Activated CD8-positive, alpha-beta memory T cell treated with anti-CD3 and anti-CD28 coated beads, Interleukin-2, amount 50 U/mL, for 48 hours (primary cell): ENCODE results near the gene RDM1.
"Not testable (repeated sequence)": the region's sequence is repeated elsewhere in the genome, so short reads cannot be mapped to it uniquely, and the experiment has no call there.

ENCODE experiments used
- DNase-seq: peaks from one replicate; pipeline ENCODE4 v3.0.0-alpha.2; 2020

The RDM1 gene, protein sequence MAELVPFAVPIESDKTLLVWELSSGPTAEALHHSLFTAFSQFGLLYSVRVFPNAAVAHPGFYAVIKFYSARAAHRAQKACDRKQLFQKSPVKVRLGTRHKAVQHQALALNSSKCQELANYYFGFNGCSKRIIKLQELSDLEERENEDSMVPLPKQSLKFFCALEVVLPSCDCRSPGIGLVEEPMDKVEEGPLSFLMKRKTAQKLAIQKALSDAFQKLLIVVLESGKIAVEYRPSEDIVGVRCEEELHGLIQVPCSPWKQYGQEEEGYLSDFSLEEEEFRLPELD

DNA sequence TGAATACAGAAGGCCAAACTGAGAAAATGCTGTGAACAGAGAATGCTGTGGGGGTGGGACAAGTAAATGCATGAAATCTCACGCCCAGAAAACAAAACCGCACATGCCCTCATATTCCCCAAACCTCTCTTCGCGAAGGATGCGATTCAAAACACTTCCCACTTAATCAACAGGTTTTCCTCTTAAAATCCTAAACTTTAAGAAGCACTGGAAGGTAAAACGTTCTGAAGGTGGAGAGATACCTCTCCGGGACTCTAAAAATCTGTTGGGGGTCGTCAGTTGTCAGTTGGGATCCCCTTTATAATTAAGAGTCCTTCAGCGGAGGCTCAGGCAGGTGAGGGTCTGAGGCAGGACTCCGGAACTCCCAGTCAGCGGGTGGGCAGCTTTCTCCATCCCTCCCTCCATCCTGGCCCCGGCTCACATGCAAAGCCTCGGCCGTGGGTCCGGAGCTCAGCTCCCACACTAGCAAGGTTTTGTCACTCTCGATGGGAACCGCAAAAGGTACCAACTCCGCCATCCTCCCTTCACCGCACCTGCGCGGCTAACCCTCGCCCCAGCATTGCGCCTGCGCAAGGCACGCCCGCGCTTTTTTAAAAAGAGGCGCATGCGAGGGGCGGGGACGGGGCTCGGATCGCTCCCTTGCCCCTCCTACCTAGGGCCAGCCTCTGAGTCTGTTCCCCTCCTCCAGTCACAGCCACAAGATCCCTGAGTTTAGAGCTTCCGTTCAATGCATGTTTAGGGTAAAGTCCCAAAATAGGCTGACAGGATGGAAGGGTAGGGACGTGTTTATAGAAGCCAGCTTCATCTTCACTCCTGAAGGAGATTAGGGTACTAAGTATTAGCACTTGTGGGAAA, at the start of gene RDM1:
TSS of gene RDM1 (minus strand) at position 563 of the 855 bp plus-strand sequence. CDS start at position 517, 46 bp downstream.
- peak; percentile 95 for DNase-seq

DNA sequence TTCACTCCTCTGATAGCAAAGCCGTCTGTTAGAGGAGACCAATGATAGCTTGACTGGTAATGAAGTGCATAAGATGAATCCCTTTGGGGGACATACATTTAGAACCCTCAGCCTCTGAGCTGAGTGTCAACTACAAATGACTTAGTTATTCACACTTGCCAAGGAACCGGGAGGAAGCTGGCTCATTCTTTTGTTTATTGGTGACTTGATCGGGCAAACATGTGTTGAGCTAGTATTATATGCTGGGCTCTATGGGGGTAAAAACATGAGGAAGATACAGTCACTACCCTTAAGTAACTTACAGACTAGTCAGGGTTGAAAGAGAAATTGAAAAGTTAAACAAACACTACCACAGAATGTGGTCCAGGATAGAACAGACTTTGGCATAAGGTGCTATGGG, 47.8 kb upstream of the RDM1 start:
- DNase-seq = no peak

DNA sequence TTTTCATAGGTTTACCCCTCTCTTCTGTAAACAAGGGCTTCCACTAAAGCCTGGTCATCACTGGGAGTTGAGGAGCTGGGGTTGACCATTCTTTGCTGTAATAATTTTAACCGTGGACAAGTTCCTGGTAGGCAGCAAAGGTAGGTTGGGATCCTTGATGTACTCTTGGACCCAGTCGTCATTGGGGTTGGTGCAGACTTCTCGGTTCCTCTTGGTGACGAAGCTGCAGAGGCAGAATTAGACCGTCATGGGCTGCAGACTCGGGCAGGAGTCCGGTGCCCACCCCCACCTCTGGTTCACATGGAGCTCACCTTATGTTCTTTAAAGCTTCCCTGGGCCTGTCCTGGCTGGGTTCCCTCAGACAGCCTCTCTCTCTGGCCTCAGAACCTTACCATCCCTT, 46.9 kb upstream of the RDM1 start:
- no peak for DNase-seq

DNA sequence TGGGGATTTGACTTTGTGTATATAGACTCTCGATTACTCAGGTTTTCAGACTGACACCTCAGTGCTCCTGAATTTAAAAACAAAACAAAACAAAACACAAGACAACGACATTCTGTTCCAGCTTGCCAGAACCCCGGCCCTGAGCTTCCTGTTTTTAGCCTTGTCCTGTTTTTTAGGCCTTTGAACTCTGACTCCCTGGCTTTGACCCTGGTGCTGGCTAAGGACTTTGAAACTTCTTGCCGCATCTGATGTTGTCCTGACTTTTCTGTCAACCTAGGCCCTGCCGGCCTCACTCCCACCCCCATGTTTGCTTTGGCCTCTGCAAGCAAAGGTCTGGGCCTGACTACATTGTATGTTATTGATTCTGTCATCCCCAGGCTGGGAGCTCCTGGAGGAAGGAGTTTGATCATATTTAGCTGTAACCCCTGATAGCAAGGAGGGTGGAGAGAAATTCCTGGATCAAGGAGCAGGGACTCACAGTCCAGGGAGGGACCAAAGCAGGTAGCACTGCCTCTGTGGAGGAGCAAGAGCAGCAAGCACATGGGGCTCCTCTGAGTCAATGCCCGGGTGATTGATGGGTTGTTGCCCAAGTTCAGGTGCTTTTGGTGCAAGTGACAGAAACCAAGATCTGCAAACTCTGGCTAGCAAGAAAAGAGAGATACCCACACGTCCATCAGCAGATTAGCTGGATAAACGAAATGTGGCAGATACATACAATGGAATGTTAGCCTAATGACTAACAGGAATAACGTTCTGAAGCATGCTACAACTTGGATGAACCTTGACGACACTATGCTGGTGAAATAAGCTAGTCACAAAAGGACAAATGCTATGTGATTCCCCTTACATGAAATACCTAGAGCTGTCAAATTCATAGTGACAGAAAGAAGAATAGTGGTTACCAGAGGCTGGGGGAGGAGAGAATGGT, 43.0 kb upstream of the RDM1 start:
- no peak for DNase-seq

DNA sequence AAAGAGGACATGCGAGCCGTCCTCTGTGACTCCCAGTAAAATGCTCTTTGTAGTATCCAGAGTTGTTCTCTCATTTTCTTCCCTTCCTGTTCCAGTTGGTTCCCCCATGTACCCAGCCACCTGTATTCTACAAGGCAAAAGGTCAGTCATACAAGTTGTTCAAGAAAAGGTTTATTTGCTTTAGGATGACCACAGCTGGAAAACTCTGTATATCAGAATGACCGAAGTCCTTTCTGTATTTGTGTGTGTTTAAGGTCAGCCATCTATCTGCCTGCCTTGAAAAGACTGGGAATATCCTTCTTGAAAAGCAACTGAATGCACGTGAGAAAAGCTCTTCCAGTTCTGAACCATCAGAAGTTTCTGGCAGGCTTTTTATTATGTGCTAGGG, 42.4 kb upstream of the RDM1 start:
- no peak for DNase-seq

DNA sequence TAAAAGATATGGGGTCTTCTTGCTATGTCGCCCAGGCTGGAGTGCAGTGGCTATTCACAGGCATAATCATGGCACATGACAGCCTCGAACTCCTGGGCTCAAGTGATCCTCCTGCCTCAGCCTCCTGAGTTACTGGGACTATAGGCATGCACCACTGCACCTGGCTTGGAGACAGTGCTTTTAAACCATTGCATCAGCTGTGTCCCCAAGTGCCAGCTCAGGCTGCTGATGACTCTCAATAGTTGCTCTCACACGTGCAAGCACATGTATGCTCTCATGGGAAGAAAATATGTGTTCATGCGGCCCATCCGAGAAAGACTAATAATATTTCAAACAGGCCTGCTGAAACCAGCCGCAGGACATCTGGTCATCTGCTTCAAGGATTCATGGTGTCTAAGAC, 42.0 kb upstream of the RDM1 start:
- DNase-seq = no peak

DNA sequence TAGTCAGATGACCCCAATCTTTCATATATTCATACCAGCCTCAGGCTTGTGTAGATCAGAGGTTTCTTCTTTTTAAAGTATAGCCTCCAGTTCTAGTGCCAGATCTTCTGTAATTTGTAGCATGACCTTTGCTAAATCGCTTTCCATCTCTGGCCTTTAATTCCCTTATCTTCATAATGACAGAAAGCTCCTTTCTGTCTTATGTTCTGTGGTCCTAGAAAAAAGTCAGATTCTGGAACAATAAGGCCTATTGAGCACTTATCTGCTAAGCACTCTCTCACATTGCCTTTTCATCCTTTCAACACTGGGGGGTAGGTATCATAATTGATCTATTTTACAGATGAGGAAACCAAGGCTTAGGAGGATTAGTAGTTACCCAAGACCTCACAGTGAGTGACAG, 41.5 kb upstream of the RDM1 start:
- DNase-seq = no peak

DNA sequence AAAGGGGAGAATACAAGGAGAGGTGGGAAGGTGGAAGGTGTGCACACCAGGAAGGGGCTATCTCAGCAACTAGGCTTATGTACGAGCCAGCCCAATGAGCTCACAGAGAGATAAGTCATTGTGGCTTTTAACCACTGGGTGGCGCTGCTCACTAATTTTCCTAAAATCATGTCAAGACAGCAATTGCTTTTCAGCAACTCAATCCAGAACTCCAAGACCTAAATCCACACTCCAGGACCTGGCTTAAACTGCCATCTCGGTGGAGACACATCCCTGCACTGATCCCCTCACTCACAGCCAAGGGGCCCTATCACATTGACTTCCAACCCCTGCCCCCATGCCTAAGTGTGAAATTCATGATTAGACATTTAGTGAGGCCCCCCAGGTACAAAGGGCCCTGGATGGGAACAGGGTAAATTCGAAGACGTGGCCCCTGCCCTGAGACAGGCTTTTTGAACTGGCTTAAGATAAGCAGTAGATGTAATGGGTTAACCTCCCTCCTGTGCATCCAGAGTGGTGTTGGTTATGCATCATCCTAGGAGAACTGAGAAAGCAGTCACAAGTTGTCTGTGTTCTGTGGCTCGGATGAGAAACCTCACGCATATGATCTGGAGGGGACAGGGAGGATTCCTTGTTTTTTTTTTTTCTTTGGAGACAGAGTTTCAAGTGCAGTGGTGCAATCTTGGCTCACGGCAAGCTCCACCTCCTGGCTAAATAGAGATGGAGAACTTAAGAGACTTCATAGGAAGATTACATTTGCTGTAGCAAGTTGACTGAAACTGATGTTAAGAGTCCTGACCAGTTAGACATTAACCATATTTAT, 39.2 kb upstream of the RDM1 start:
- peak; percentile 88 for DNase-seq

DNA sequence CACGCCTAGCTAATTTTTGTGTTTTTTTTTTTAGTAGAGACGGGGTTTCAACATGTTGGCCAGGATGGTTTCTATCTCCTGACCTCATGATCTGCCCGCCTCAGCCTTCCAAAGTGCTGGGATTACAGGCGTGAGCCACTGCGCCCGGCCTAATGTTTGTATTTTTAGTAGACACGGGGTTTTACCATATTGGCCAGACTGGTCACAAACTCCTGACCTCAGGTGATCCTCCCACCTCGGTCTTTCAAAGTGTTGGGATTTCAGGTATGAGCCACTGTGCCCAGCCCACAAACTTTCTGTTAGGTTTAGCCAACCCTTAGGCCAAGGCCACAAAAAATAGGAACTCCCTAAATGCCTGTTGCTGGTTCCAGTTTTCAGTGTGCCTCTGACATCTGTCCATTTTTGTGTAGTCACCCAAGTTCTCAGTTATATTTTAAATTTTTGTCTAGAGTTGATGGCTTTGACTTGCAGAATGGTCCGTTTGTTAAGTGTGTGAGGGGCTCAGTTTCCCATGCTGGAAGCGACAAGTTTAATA, 38.0 kb upstream of the RDM1 start:
- no peak for DNase-seq

DNA sequence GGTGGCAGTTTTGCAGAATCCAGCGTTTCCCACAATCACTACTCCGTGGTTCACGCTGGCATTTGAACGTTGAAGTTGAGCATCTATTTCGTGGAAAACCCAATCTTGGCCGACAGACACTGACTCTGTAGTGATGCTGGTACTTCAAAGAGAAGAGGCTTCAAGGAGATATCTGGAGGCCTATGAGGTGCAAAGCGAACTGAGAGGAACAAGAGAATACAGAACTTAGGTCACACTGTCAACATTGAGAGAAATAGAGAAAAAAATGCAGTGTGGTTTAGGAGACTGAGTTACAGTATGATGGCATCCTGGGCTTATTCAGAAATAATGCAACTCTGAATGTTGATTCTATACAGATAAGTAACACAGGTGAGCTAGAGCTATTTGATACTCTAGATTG, 34.7 kb upstream of the RDM1 start:
- DNase-seq = no peak

DNA sequence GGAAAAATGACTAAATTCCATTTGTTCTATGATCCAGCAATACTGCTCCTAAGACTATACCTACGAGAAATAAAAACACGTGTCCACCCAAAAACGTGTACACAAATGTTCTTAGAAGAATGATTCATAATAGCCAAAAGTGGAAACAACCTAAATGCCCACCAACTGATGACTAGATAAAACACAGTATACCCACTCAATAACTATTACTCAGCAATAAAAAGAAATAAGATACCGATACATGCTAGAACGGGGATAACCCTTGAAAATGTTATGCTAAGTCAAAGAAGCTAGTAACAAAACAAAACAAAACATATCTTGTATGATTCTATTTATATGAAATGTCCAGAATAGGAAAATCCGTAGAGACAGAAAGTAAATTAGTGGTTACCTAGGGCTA, 33.1 kb upstream of the RDM1 start:
- DNase-seq = no peak

DNA sequence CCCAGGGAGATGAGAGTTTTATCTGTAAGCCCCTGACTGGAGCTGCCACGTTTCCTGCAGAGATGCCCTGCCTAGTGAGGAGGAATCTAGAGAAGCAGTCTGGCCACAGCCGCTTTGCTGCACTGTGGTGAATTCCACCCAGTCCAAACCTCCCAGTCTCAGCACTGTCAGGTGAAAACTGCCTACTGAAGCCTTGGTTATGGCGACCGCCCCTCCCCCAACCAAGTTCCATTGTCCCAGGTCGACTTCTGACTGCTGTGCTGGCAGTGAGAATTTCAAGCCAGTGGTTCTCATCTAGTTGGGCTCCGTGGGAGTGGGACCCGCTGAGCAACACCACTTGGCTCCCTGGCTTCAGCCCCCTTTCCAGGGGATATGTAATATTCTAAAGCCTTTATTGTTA, 23.1 kb upstream of the RDM1 start:
- DNase-seq = no peak

DNA sequence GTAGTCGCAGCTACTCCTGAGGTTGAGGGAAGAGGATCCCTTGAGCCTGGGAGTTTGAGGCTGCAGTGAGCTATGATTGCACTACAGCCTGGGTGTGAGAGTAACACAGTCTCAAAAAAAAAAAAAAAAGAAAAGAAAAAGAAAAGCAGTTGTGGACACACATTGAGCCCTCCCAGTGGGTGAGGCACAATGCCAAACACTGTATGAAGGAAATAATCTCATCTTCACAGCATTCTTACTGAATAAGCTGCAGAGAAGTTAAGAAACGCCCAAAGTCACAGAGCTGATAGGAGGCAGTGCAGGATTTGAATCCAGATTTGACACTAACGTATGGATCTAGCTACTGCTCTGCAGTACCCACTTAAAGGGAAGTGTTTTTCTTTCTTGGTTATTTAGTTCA, 18.8 kb upstream of the RDM1 start:
- no peak for DNase-seq

DNA sequence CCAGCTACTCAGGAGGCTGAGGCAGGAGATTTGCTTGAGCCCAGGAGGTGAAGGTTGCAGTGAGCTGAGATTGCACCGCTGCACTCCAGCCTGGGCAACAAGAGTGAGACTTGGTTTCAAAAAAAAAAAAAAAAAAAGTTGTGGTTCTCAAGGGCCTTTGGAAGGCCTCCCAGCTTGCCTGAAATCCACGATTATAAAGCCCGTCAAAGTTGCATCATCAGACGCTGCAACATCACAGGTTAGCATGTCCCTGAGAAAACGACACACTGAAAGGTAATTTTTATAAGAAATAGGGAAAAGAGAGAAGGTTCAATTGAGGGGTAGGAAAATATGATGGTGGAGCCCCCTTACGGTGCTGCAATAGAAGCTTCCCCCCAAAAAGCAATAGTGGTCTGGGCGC, 17.5 kb upstream of the RDM1 start:
- DNase-seq = no peak

DNA sequence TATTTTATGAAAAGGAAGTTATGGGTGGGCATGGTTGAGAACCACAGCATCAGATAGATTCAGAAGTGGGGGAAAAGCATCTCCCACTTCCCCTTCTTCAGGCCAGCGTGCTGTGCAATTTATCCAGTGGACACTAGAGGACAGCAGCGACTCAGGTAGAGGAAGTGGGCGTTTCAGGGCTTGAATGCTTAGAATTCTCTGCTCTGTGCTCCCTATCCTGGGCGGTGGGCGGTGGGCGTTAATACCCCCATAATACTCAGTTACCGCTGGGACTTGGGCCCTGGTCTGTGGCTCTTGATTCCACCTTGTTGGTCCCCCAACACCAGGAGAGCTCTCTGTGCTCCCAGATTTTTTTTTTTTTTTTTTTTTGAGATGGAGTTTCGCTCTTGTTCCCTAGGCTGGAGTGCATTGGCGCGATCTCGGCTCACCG, 16.6 kb upstream of the RDM1 start:
- DNase-seq = peak; percentile 60

DNA sequence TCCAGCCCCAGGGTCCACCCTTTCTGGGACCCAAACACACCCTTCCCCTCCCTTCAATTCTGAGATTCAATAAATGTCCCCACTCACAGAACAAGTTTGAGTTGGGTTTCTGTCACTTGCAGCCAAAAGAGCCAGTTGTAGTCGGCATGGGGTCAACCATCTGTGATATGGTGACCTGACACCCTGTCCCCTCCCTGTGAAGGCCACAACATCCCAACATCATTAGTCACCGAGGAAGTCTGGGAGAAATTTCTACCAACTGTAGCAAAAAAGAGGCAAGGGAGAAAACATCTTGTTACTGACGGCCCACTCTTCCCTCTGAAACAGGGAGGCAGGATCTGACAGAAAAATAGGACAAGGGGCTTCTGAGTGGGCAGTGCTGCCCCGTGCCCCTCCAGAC, 13.6 kb upstream of the RDM1 start:
- DNase-seq = no peak

DNA sequence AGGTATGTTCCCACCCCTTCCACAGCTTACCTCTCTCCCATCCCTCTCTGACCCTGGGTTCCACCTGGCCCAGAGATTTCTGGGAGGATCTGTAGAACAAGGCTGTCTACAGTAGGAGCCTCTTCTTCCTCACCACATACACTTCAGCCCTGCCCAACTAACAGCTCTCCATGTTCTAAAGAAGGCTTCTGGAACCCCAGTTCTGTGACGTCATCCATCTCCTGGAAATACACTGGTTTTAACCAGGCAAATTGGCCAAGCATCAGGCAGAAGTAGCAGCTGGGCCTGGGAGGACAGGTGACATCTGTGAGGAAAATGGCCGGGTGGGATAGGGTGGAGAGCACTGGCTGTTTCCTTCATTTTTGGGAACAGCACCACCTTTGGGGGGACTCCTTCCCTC, 13.0 kb upstream of the RDM1 start, which contains the start of gene LYZL6:
TSS of gene LYZL6 (minus strand) at position 177 of the 400 bp plus-strand sequence. CDS start 4,357 bp downstream, outside the sequence.
- no peak for DNase-seq

DNA sequence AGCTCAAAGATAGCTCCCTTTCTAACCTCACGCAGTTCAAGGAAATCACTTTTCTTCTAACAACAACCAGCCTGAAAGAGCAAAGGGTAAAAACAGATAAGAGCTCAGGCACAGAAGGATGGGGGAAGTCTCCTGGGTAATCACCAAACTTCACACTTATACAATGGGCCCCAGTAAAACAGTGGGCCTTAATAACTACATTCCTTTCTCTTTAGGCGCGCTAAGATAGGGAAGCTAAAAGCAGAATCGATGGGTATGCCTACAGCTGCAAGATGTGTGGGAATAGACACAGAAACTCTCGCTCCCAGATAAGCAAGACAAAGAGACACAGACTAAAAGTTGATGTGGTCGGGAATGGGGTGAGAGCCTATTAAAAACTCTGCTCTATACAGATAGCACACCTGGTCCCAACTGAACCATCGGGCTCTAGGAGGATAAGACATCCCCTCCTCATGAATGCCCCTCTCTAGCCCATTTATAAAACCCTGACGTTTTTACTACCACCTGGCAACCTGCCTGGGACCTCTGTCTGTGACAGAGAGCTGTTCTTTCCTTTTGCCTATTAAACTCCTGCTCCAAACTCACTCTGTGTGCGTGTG, 12.1 kb upstream of the RDM1 start:
- DNase-seq = no peak

DNA sequence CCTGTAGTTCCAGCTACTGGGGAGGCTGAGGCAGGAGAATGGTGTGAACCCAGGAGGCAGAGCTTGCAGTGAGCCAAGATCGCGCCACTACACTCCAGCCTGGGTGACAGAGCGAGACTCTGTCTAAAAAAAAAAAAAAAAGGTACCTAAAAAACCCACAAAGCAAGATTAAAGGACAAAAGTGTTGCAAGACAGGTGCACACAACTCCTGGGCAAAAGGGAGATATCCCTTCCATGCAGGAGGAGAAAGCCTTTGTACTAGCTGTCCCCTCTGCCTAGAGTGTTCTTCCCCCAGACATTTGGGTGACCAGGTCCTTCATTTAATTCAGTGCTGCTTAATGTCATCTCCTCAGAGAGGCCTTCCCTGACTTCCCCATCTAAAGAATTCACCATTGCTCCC, 7.9 kb upstream of the RDM1 start:
- not testable (repeated sequence) for DNase-seq

DNA sequence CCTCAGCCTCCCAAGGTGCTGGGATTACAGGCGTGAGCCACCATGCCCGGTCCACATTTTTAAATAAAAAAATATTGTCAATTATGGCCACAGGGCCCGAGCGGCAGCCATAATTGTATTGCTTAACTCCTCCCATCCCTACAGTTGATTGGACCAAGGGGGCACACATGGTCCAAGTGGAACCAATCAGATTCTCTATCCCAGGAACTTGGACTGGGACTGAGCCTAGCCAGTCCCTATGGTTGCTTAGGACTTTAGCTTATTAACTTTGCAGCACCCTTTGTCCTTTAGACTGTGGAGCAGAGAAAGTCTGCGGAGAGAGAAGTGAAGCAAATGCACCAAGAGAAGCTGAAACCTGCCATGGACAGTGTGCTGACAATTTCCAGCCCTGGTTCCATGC, 5.5 kb upstream of the RDM1 start:
- DNase-seq = no peak

DNA sequence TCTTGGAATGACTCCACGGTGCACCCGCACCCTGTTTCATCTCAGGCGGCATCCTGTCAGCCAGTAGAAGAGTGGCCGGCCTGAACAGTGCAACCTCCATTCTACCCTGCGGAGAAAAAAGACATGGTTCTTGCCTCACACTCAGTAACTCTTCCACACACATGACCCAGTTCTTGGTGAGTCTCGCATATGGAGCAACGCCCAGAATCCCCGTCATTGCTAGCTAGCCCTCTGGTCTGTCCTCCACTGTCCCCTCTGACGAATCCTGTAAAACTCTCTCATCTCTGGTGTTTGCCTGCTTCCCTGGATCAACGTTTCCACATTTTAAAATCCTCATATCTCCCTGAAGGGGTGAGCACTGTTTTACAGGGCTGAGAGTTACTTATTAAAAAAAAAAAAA, 4.2 kb upstream of the RDM1 start:
- no peak for DNase-seq

DNA sequence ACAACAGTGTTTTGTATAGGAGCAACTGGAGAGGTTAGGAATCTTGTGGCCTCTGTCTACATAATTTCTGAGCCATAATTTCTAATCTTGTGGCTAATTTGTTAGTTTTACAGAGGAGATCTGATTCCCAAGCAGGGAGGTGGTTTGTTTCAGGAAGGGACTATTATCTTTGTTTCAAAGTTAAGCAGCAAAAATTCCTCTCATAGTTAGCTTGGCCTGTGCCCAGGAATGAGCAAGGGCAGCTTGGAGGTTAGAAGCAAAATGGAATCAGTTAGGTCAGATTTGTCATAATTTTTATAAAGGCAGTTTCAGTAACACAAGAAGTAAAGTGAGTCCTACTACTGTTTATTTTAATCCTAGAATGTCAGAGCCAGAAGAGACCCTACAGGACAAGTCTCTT, 2.0 kb upstream of the RDM1 start:
- no peak for DNase-seq
